ENCODE results near the gene PRRT1.
"Not testable (repeated sequence)": the region's sequence is repeated elsewhere in the genome, so short reads cannot be mapped to it uniquely, and the experiment has no call there.

Gene PRRT1

GRCh38 chr6:32147401-32148132 lies 4.2 kb downstream of the PRRT1 start:
- H3K36me3 ChIP-seq (ENCODE audit: insufficient read depth, low read length), result no peaks in the 10 kb centered on the region
- H3K9me3 ChIP-seq (ENCODE audit: low read length), result no peaks in the 10 kb centered on the region
- H3K27me3 ChIP-seq (ENCODE audit: insufficient read depth, low read length), result no peaks in the 10 kb centered on the region
- no peak overlapping the region for H2AFZ ChIP-seq (ENCODE audit: low read depth, low read length)
- H3K4me3 ChIP-seq (ENCODE audit: low read length), result no peak overlapping the region
- peaks cover 19% of the 10 kb centered on the region for H3K4me1 ChIP-seq (ENCODE audit: insufficient read depth, low read length)

GRCh38 chr6:32146687-32147086 lies 5.1 kb downstream of the PRRT1 start:
- Histone ChIP-seq H3K4me1 (ENCODE audit: insufficient read depth, low read length) (peaks cover 11% of the 10 kb centered on the region), H3K4me3 (ENCODE audit: low read length) (no peak overlapping the region), H3K9me3 (ENCODE audit: low read length) (no peaks in the 10 kb centered on the region), H2AFZ (ENCODE audit: low read depth, low read length) (no peak overlapping the region), H3K36me3 (ENCODE audit: insufficient read depth, low read length) (no peaks in the 10 kb centered on the region), H3K27me3 (ENCODE audit: insufficient read depth, low read length) (no peaks in the 10 kb centered on the region)

- Histone ChIP-seq H3K36me3 (ENCODE audit: insufficient read depth, low read length) (no peaks in the 10 kb centered on the region), H2AFZ (ENCODE audit: low read depth, low read length) (no peak overlapping the region), H3K27me3 (ENCODE audit: insufficient read depth, low read length) (no peaks in the 10 kb centered on the region), H3K9me3 (ENCODE audit: low read length) (no peaks in the 10 kb centered on the region), H3K4me1 (ENCODE audit: insufficient read depth, low read length) (peaks cover 9% of the 10 kb centered on the region), H3K4me3 (ENCODE audit: low read length) (no peak overlapping the region)
Observed at GRCh38 chr6:32146287-32146686, 5.5 kb downstream of the PRRT1 start.

DNA sequence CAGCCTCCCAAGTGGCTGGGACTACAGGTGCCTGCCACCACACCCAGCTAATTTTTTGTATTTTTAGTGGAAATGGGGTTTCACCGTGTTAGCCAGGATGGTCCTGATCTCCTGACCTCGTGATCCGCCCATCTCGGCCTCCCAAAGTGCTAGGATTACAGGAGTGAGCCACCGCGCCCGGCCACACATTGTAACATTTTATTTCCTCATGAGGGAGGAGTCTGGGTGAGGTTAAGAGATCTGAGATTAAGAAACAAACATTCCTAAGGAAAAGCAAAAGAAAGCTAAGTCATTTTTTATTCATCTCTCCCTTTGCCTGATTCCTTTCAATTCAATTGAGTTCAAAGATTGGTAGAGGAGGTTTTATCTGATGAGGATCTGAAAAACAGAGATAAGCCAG lies 7.5 kb downstream of the PRRT1 start:
- not testable (repeated sequence) for H2AFZ ChIP-seq (ENCODE audit: low read depth, low read length); H3K36me3 ChIP-seq (ENCODE audit: insufficient read depth, low read length); H3K9me3 ChIP-seq (ENCODE audit: low read length); H3K4me1 ChIP-seq (ENCODE audit: insufficient read depth, low read length); H3K4me3 ChIP-seq (ENCODE audit: low read length); H3K27me3 ChIP-seq (ENCODE audit: insufficient read depth, low read length)

DNA sequence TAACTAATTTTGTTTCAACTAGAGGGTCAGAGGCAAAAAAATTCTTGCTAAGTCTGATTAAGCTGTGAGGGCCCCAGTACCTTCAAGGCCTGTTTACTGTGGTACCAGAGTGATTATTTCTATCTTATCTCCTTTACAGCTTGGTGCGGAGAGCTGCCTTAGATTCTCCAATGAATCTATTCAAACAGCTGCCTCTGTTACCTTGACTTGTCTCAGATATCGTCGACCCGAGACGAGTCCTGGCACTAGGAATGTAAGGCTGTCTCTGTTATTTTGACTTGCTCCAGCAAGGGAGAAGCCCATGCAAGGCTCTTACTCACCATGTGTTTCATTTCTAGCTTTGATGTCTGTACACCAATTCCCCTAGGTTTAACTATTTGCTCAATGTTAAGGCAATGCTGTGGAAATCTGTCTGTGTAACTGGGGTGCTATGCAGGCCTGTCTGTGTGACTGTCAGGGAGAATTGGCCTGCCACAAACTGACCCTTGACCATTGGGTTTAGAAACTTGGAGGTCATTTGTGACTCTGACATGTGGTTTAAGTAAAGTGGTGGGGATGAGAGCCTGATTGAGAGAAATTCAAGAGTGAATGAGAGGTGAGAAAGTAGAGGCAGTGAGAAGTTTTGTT lies 11.2 kb downstream of the PRRT1 start:
- H2AFZ ChIP-seq (ENCODE audit: low read depth, low read length), result no peak overlapping the region
- no peaks in the 10 kb centered on the region for H3K36me3 ChIP-seq (ENCODE audit: insufficient read depth, low read length)
- no peaks in the 10 kb centered on the region for H3K9me3 ChIP-seq (ENCODE audit: low read length)
- peaks cover 3% of the 10 kb centered on the region for H3K4me1 ChIP-seq (ENCODE audit: insufficient read depth, low read length)
- H3K4me3 ChIP-seq (ENCODE audit: low read length), result no peak overlapping the region
- no peaks in the 10 kb centered on the region for H3K27me3 ChIP-seq (ENCODE audit: insufficient read depth, low read length)

DNA sequence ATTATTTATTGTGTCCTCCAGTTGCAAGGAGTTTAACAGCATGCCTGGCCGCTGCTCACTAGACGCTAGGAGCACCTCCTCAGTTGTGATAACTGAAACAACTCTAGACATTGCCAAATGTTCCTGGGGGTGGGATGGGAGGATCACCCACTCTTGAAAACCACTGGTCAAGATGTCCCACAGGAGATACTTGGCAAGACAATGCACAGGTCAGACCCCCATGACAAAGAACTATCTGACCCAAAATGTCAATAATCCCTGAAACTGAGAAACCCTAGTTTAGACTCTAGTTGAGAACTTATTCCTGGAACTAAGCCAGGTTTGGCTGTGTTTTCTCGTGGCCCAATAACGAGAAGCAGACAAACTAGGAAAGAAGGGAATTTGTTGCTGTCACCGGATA lies 12.1 kb downstream of the PRRT1 start:
- Histone ChIP-seq H3K9me3 (ENCODE audit: low read length) (no peaks in the 10 kb centered on the region), H3K4me3 (ENCODE audit: low read length) (no peak overlapping the region), H3K36me3 (ENCODE audit: insufficient read depth, low read length) (no peaks in the 10 kb centered on the region), H2AFZ (ENCODE audit: low read depth, low read length) (no peak overlapping the region), H3K27me3 (ENCODE audit: insufficient read depth, low read length) (no peaks in the 10 kb centered on the region), H3K4me1 (ENCODE audit: insufficient read depth, low read length) (peaks cover 3% of the 10 kb centered on the region)

DNA sequence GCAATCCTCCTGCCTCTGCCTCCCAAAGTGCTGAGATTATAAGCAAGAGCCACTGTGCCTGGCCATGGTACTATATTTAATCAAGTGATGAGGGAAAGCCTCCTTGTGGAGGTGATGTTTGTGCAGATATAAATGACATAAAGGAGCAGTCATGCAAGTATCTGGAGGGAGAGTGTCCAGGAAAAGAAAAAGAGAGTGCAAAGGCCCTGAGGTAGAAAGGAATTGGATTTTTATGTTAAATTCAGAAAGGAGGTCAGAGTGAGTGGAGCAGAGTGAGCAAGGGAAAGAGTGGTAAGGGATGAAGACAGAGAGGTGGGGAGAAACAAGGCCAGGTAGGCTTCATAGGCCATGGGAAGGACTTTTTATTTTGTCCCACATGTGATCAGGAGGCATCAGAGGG lies 14.3 kb downstream of the PRRT1 start:
- H3K36me3 ChIP-seq (ENCODE audit: insufficient read depth, low read length), result no peaks in the 10 kb centered on the region
- H3K4me3 ChIP-seq (ENCODE audit: low read length), result no peak overlapping the region
- no peaks in the 10 kb centered on the region for H3K9me3 ChIP-seq (ENCODE audit: low read length)
- no peaks in the 10 kb centered on the region for H3K27me3 ChIP-seq (ENCODE audit: insufficient read depth, low read length)
- no peak overlapping the region for H2AFZ ChIP-seq (ENCODE audit: low read depth, low read length)
- H3K4me1 ChIP-seq (ENCODE audit: insufficient read depth, low read length), result peaks cover 3% of the 10 kb centered on the region

DNA sequence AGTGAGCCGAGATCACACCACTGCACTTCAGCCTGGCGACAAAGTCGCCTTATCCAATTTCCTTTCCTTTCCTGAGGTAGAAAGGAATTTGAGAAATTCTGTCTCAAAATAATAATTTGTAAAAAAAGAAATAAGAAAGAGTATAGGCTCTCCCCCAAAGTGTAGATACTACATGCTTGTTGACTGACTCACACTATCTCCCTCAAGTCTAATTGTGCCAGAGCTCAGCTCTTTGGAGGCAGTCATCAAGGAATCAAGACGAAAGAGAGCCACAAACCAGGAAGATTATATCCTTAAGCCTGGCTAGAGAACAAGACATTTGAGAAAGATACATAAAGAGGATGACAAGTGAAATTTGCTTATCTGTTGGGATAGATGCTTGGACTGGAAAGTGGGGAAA lies 18.0 kb downstream of the PRRT1 start:
- Histone ChIP-seq H3K9me3 (ENCODE audit: low read length) (no peaks in the 10 kb centered on the region), H2AFZ (ENCODE audit: low read depth, low read length) (no peak overlapping the region), H3K4me3 (ENCODE audit: low read length) (no peak overlapping the region), H3K27me3 (ENCODE audit: insufficient read depth, low read length) (no peaks in the 10 kb centered on the region), H3K36me3 (ENCODE audit: insufficient read depth, low read length) (no peaks in the 10 kb centered on the region), H3K4me1 (ENCODE audit: insufficient read depth, low read length) (peaks cover 15% of the 10 kb centered on the region)

GRCh38 chr6:32132110-32132509 lies 19.6 kb downstream of the PRRT1 start:
- Histone ChIP-seq H3K4me3 (ENCODE audit: low read length) (no peak overlapping the region), H3K9me3 (ENCODE audit: low read length) (no peaks in the 10 kb centered on the region), H3K36me3 (ENCODE audit: insufficient read depth, low read length) (no peaks in the 10 kb centered on the region), H3K4me1 (ENCODE audit: insufficient read depth, low read length) (peaks cover 23% of the 10 kb centered on the region), H3K27me3 (ENCODE audit: insufficient read depth, low read length) (no peaks in the 10 kb centered on the region), H2AFZ (ENCODE audit: low read depth, low read length) (no peak overlapping the region)

GRCh38 chr6:32131439-32131948 lies 20.2 kb downstream of the PRRT1 start:
- Histone ChIP-seq H3K27me3 (ENCODE audit: insufficient read depth, low read length) (no peaks in the 10 kb centered on the region), H3K36me3 (ENCODE audit: insufficient read depth, low read length) (peaks cover 6% of the 10 kb centered on the region), H2AFZ (ENCODE audit: low read depth, low read length) (no peak overlapping the region), H3K4me1 (ENCODE audit: insufficient read depth, low read length) (peaks cover 27% of the 10 kb centered on the region), H3K4me3 (ENCODE audit: low read length) (no peak overlapping the region), H3K9me3 (ENCODE audit: low read length) (no peaks in the 10 kb centered on the region)

DNA sequence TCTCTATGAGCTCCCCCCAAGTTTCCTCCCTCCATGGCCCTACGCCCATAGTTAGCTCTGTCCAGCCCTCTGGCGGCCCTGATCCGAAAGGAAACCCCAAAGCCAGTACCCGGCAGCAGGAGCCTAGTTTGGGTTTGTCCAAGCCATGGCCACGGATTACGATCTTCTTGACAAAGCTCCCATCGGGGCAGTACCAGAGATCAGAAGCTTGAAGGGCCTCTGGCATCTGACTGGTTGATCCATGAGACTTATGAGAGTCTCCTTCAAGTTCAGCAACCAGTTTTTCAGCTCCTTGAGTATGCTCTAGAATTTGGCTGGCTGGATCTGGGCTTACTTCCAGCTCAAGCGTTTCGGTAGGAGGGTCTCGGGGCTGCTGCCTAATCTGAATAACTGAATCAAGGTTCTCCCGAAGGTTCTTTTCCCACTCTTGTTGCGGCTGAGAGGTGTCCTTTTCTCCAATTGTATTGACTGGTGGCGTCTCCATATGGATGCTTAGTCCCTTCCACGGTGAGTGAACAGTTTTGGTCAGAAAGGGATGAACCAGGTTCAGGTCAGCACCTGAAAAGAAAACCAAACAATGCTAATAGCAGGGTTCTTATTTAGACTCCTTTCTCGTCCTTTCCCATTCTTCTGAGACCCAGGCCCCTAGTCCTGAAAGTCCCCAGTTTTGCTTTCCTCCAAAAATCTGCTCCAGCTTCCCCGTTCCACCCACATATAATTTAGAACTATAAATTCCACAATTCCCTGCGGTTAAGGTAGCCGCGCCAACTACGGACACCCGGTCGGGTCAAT lies 22.2 kb downstream of the PRRT1 start:
- no peaks in the 10 kb centered on the region for H3K9me3 ChIP-seq (ENCODE audit: low read length)
- peak overlapping the region; percentile 77 for H3K4me3 ChIP-seq (ENCODE audit: low read length)
- peaks cover 16% of the 10 kb centered on the region for H3K36me3 ChIP-seq (ENCODE audit: insufficient read depth, low read length)
- no peaks in the 10 kb centered on the region for H3K27me3 ChIP-seq (ENCODE audit: insufficient read depth, low read length)
- H2AFZ ChIP-seq (ENCODE audit: low read depth, low read length), result peak overlapping the region; percentile 78
- peaks cover 24% of the 10 kb centered on the region for H3K4me1 ChIP-seq (ENCODE audit: insufficient read depth, low read length)

DNA sequence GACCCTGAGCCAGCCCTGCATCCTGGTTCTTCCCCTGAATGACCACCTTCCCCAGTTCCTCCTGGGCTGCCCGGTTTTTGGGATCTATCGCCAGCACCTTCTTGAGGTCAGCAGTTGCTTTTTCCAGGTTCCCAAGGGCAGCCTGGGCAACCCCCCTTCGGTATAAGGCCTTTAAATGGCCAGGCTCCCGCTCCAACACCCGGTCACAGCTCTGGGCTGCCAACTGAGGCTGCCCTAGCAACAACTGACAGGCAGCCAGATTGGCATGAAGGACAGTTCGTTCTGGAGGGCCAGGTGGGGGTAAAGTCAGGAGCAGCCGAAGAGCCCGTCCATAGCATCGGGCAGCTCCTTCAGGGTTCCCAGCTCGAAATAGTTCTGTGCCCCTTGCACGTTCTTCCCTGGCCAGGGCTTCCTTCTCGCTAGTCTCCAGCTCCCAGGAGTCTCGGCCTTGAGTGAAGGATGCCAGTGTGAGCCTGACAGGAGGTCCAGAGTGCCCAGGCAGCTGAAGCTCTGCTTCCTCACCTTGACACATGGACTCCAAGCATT lies 22.9 kb downstream of the PRRT1 start:
- Histone ChIP-seq H2AFZ (ENCODE audit: low read depth, low read length) (no peak overlapping the region), H3K36me3 (ENCODE audit: insufficient read depth, low read length) (peaks cover 21% of the 10 kb centered on the region), H3K4me1 (ENCODE audit: insufficient read depth, low read length) (peaks cover 24% of the 10 kb centered on the region), H3K9me3 (ENCODE audit: low read length) (no peaks in the 10 kb centered on the region), H3K4me3 (ENCODE audit: low read length) (peak overlapping the region; percentile 77), H3K27me3 (ENCODE audit: insufficient read depth, low read length) (no peaks in the 10 kb centered on the region)

Data from neuron (in vitro differentiated cells).